GM12878 (cell line): ENCODE results near the gene SPC24. TPM values are rescaled to one million over a fixed set of nuclear protein-coding genes. Genes with fewer than 3 reads are reported as not detected.

ENCODE experiments used
- ATAC-seq: fragments of 200-7000 bp; cut with Tn5 transposase; 3 replicates; pipeline ENCODE4 v1.9.1; 2020; ENCODE audit warnings: mild to moderate bottlenecking, moderate library complexity
- BruUV-seq: library from RNA; stranded (reverse); fragments of 400-500 nt; replicated peaks from 2 replicates; lab custom pipeline; 2021; lab: Mats Ljungman, UMichigan
- CTCF ChIA-PET: fragments of 300-600 bp; sonication (Branson Sonifier 250); formaldehyde crosslinking; extraction: SDS; loops from one replicate; lab custom pipeline; 2021; ENCODE audit warnings: inconsistent platforms; lab: Yijun Ruan, JAX
- POLR2A ChIA-PET: fragments of 350-600 bp; formaldehyde crosslinking; extraction: SDS; loops from one replicate; lab custom pipeline; 2021; ENCODE audit warnings: inconsistent platforms; lab: Charles Lee
- RAD21 ChIA-PET: fragments of 300-600 bp; sonication (Branson Sonifier 250); formaldehyde crosslinking; loops from one replicate; lab custom pipeline; 2023; ENCODE audit warnings: antibody characterized with exemption; ENCODE audit not compliant: unreplicated experiment; lab: Charles Lee
- SMC1A ChIA-PET: fragments of 300-600 bp; sonication (Branson Sonifier 250); formaldehyde crosslinking; loops from one replicate; lab custom pipeline; 2023; ENCODE audit not compliant: unreplicated experiment, uncharacterized antibody; lab: Charles Lee
- DNase-seq: peaks from one replicate; pipeline ENCODE4 v3.0.0-alpha.2; 2011; ENCODE audit warnings: low read depth, low spot score
- FAIRE-seq: peaks from 3 replicates; lab custom pipeline; 2011; peaks lifted over from hg19 to GRCh38; lab: Jason Lieb, UNC
- H2AFZ ChIP-seq: 2 replicates; pipeline ENCODE4 v1.6.0; 2011; ENCODE audit warnings: low read depth, low read length, control low read depth; ENCODE audit not compliant: control insufficient read depth
- H3K27ac ChIP-seq: 2 replicates; pipeline ENCODE4 v1.5.1; 2011; ENCODE audit warnings: control low read depth; ENCODE audit not compliant: control insufficient read depth, insufficient read depth
- H3K27me3 ChIP-seq, 2 experiments: replicated peaks in 1 of 2; 2 replicates each; pipeline versions ENCODE4 v1.6.0 to v1.6.1; 2011; ENCODE audit warnings: low read length in 1 of 2; ENCODE audit not compliant: control insufficient read depth in 2 of 2, insufficient read depth in 2 of 2
- H3K36me3 ChIP-seq, 2 experiments: 2 replicates each; pipeline ENCODE4 v1.5.1; 2011; ENCODE audit warnings: low read length in 1 of 2; ENCODE audit not compliant: control insufficient read depth in 2 of 2, insufficient read depth in 2 of 2
- H3K4me1 ChIP-seq: 2 replicates; pipeline ENCODE4 v1.6.1; 2011; ENCODE audit warnings: mild to moderate bottlenecking, low read length, moderate library complexity, mixed read lengths; ENCODE audit not compliant: control insufficient read depth, insufficient read depth
- H3K4me2 ChIP-seq: 2 replicates; pipeline ENCODE4 v1.6.0; 2011; ENCODE audit warnings: control low read depth; ENCODE audit not compliant: control insufficient read depth, insufficient read depth
- H3K4me3 ChIP-seq: fragments of 200-600 bp; sonication (generic); 2 replicates; pipeline ENCODE4 v1.5.1; 2016
- H3K79me2 ChIP-seq: 2 replicates; pipeline ENCODE4 v1.6.0; 2011; ENCODE audit warnings: low read length; ENCODE audit not compliant: control insufficient read depth, insufficient read depth
- H3K9ac ChIP-seq: 2 replicates; pipeline ENCODE4 v1.8.0; 2011; ENCODE audit warnings: low read length, control low read depth, mixed read lengths; ENCODE audit not compliant: control insufficient read depth, insufficient read depth
- H3K9me3 ChIP-seq: replicated peaks from 3 replicates; pipeline ENCODE4 v1.5.1; 2011; ENCODE audit warnings: mild to moderate bottlenecking, low read length; ENCODE audit not compliant: control insufficient read depth, insufficient read depth
- H4K20me1 ChIP-seq: 2 replicates; pipeline ENCODE4 v1.6.0; 2011; ENCODE audit not compliant: control insufficient read depth, insufficient read depth
- CREB1 ChIP-seq: IDR thresholded peaks from 2 replicates; pipeline ENCODE4 v1.6.1; 2012; ENCODE audit warnings: low read depth, mild to moderate bottlenecking, inconsistent platforms
- IKZF2 ChIP-seq, 2 experiments: fragments of 450-650 bp; IDR thresholded peaks; 2 replicates each; pipeline ENCODE4 v1.6.1; 2017; ENCODE audit warnings: mild to moderate bottlenecking in 2 of 2, moderate library complexity in 2 of 2
- SMARCA5 ChIP-seq: fragments of 450-650 bp; IDR thresholded peaks from 2 replicates; pipeline ENCODE4 v1.6.1; 2017; ENCODE audit warnings: mild to moderate bottlenecking
- TCF12 ChIP-seq: IDR thresholded peaks from 2 replicates; pipeline ENCODE4 v1.6.1; 2011; ENCODE audit warnings: low read depth, mild to moderate bottlenecking, low read length
- ZBTB40 ChIP-seq: fragments of 450-650 bp; IDR thresholded peaks from 2 replicates; pipeline ENCODE4 v1.6.1; 2016; ENCODE audit warnings: mild to moderate bottlenecking, moderate library complexity, borderline replicate concordance
- ZNF217 ChIP-seq: fragments of 450-650 bp; IDR thresholded peaks from 2 replicates; pipeline ENCODE4 v1.6.1; 2017; ENCODE audit warnings: antibody characterized with exemption, mild to moderate bottlenecking
- WGBS: methylation state at CpG from one replicate; pipeline ENCODE4 v1.1.6; 2016; ENCODE audit warnings: low lambda C conversion rate; ENCODE audit not compliant: insufficient replicate concordance, insufficient coverage; ENCODE audit errors: missing lambda C conversion rate; 5-methylcytosine and 5-hydroxymethylcytosine counted together
- in situ Hi-C: fragments of 300-500 bp; cut with MboI; formaldehyde crosslinking; loops from 9 replicates; pipeline ENCODE4 v1.14.3; 2018; ENCODE audit warnings: mixed read lengths
- intact Hi-C: fragments of 100-400 bp; cut with micrococcal nuclease; formaldehyde crosslinking; loops from one replicate; pipeline ENCODE4 v1.14.2; 2022; ENCODE audit not compliant: unreplicated experiment
- polyA plus RNA-seq, 11 experiments: library from polyadenylated mRNA; depleted of rRNA in 4 of 11; unstranded in 6 of 11; stranded (reverse) in 5 of 11; fragments of >200 nt; fragmentation: Nextera tagmentation in 4 of 11; fragmentation: Illumina TruSeq in 1 of 11; extraction: Ambion mirVana in 4 of 11; extraction: Trizol in 1 of 11; gene quantifications; 1 replicate in 1 of 11; 2 replicates in 10 of 11; pipeline versions ENCODE4 v1.2.1 to v1.2.3, GENCODE V29; 2011 to 2016; ENCODE audit warnings: inconsistent platforms in 2 of 11, missing spikeins in 2 of 11, low read depth in 1 of 11
- total RNA-seq, 4 experiments: library from RNA; depleted of rRNA in 3 of 4; stranded (reverse); fragments of >200 nt in 3 of 4; fragmentation: Illumina TruSeq in 1 of 4; extraction: Trizol in 1 of 4; gene quantifications; 2 replicates each; pipeline versions ENCODE4 v1.2.1 to v1.2.3, GENCODE V29; 2013 to 2021

SPC24 gene
- total and polyA plus RNA-seq, 10 of the 15 experiments (the other 5 are each of a cell fraction or from before 2014, with no cell fraction given) = 9.4 to 72.6 (median 40.7) TPM

DNA sequence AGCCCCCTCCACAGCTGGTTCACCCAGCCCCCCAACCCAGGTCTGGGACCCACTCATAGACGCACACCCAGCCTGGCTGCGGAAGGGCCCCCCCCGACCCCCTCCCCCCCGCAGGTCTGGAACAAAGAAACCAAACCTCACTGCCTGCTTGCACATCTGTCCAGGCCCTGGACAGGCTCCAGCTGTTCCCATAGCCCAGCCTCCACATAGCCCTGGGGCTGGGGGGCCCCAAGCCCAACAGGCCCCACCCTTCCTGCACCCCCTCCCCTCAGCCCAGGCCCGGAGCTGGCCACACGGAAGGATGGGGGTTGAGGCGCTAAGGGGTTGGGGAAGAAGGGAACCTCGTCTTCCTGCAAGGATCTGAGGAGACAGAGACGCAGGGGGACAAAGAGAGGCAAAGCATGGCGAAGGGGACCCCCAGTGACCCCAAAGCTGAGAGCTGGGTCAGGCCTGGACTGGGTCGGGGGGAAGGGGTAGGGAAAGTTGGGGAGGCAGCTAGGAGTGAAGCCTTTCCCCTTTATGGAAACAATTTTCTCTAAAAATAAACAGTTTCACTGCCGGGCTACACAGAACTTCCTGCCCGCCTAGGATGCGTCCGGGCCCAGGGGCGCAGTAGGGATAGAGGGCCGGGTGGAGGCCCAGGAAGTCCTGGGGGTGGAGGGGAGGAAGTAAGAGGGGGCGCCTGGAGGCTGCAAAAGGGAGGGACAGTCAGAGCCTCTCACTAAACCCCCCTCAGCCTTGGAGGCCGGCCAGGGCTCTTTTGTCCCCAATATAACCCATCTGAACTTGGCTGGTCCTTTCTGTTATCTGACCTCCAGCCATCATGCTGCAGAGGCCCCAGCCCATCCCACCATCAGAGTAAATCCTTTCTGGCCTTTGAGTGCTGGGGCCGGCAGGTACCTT is 39.3 kb upstream of the SPC24 start:
- Histone ChIP-seq H3K4me2 (peak overlapping the region; percentile 79), H3K9ac (peak overlapping the region; percentile 66), H3K4me1 (peaks cover 22% of the 10 kb centered on the region), H2AFZ (peak overlapping the region; percentile 74), H3K27me3 (no peaks in the 10 kb centered on the region), H3K79me2 (peaks cover 3% of the 10 kb centered on the region), H4K20me1 (no peaks in the 10 kb centered on the region), H3K27ac (peak overlapping the region; percentile 79), H3K4me3 (peak overlapping the region; percentile 36), H3K9me3 (no peaks in the 10 kb centered on the region; the same call in 2 of the 3 replicates), H3K36me3 (no peaks in the 10 kb centered on the region; a peak in 1 of 4 replicates)
- WGBS = 26% methylated on average over 13 of the region's 20 CpGs
- RAD21 ChIA-PET = no interaction called here
- ATAC-seq (peak; percentile 25), FAIRE-seq (no peak), DNase-seq (no peak)
- peak; percentile 71; the same call in 1 of the 2 replicates for TF ChIP-seq SMARCA5
- 0 out of 2 replicates have a peak, but pooled peaks have one; percentile 22 for TF ChIP-seq TCF12
- peak; percentile 75; the same call in 1 of the 2 replicates for TF ChIP-seq ZNF217
- TF ChIP-seq IKZF2 (IDR thresholded peaks at IDR 0.05) = 0 out of 4 replicates have a peak, but pooled peaks of 1 of the 2 experiments have one; percentile 14
- TF ChIP-seq CREB1 = no peak
- peak; percentile 57; the same call in 1 of the 2 replicates for TF ChIP-seq ZBTB40
- in situ Hi-C loops = no loop called here
- SMC1A ChIA-PET = interaction anchor here (1.0 to 1.1 kb wide), 3 partner anchors 12 to 15 kb away, joined by 3 to 4 read pairs (median 3); no protein-coding TSS in a partner anchor
- BruUV-seq = no TSS peak
- intact Hi-C loops = no loop called here
- POLR2A ChIA-PET = interaction anchor here (0.5 kb wide), 1 partner anchor 187 kb away, joined by 5 read pairs; no protein-coding TSS in a partner anchor
- CTCF ChIA-PET = no interaction called here
